GM12865 (cell line): Measurements from ENCODE around the gene SLC13A2.

Source experiments
- DNase-seq: peaks from one replicate; pipeline ENCODE4 v3.0.0; 2010; ENCODE audit warnings: low read depth
- H3K4me3 ChIP-seq: 2 replicates; pipeline ENCODE4 v1.5.1; 2011; ENCODE audit warnings: mild to moderate bottlenecking, low read depth, low read length, control low read depth
- CTCF ChIP-seq: IDR thresholded peaks from 2 replicates; pipeline ENCODE4 v1.5.1; 2011; ENCODE audit warnings: low read length, control low read depth, low read depth, inconsistent platforms; ENCODE audit not compliant: insufficient read depth; ENCODE audit errors: missing control alignments

The SLC13A2 gene

GRCh38 chr17:28494445-28495188 lies 21.2 kb downstream of the SLC13A2 start:
- DNase-seq: peak; percentile 85
- TF ChIP-seq CTCF: peak; percentile 97
- H3K4me3 ChIP-seq: no peak overlapping the region

GRCh38 chr17:28495635-28496034 lies 22.2 kb downstream of the SLC13A2 start:
- TF ChIP-seq CTCF: no peak
- no peak overlapping the region for H3K4me3 ChIP-seq
- DNase-seq: no peak

GRCh38 chr17:28497931-28498330 lies 24.5 kb downstream of the SLC13A2 start:
- H3K4me3 ChIP-seq: no peak overlapping the region
- DNase-seq: no peak
- TF ChIP-seq CTCF: no peak

- no peak for DNase-seq
- no peak for TF ChIP-seq CTCF
- H3K4me3 ChIP-seq: no peak overlapping the region
Measured at GRCh38 chr17:28498652-28499363, 25.4 kb downstream of the SLC13A2 start.

- TF ChIP-seq CTCF: no peak
- no peak overlapping the region for H3K4me3 ChIP-seq
- no peak for DNase-seq
Measured at GRCh38 chr17:28499364-28499664, 25.9 kb downstream of the SLC13A2 start.

GRCh38 chr17:28499684-28500357 lies 26.4 kb downstream of the SLC13A2 start:
- no peak for DNase-seq
- no peak for TF ChIP-seq CTCF

More at GRCh38 chr17:28499684-28500357, 26.4 kb downstream of the SLC13A2 start:
- H3K4me3 ChIP-seq: peak overlapping the region; percentile 45
